GM18909 (cell line): ENCODE measurements around the gene CDT1.

Experiments
- ATAC-seq: cut with Tn5 transposase; IDR thresholded peaks from one replicate; pipeline ENCODE4 v1.9.1; 2021; ENCODE audit warnings: mild to moderate bottlenecking; ENCODE audit not compliant: unreplicated experiment, poor library complexity

CDT1 gene

DNA sequence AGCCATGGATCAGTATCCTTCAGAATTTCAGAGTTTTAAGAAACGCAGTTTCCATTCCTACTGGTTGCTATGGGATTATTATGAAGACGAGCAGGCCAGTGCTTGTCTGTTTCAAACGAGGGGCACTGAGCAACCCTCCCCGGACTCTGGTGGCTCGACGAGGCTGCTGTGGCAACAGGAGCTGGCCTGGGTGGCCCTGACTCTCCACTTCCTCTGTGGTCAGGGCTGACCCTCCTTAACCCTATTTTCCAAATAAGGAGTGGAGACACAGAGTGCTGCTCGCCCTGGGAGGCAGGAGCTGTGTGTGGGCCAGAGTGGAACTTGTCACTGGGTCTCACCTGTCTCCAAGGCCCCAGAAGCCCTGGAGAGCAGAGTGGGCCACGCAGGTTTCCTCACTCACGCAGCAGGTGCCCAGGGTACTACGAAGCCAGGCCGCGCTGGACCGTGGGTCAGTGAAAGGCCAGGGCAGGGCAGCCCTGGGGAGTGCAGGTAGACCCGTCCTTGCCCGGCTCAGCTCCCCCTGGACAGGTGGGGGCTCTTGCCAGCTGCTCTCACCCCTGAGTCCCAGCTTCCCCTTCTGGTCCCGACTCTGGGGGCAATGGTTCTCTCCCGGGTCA, 49.8 kb downstream of the CDT1 start:
- no peak for ATAC-seq

DNA sequence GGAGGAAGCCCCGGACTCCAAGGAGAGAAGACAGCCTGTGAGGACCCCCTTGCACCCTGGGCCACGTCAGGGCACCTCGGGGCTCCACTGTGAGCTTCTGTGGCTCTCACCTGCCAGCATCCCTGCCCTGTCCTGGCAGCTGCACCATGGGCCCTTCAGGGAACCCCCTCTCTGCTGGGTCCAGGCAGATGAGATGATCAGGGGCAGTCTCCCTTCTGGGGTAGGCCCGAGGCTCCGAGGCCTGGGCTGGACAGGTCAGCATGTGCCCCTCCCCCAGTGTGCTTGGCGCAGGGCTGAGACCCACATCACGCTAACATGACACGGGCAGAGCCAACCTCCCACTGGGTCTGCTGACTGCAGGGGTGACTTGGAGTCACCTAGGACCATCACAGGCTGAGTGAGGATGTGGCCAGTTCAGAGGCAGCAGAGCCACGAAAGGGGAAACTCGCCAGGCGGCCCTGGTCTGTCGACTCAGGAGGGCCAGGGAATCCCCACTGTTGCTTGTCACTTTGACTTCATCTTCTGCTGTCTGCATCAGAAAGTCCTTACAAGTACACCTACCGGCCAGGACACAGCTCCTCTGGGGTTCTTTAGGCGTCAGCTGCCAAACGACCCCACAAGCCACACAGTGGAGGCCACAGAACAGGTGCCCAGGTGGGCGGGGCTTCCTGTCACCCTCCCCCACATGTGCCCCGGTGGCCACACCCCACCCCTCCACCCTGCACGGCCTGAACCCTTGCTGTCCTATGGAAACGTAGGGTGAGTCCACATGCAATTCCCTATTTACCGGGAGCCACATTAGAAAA, 50.9 kb downstream of the CDT1 start:
- no peak for ATAC-seq

DNA sequence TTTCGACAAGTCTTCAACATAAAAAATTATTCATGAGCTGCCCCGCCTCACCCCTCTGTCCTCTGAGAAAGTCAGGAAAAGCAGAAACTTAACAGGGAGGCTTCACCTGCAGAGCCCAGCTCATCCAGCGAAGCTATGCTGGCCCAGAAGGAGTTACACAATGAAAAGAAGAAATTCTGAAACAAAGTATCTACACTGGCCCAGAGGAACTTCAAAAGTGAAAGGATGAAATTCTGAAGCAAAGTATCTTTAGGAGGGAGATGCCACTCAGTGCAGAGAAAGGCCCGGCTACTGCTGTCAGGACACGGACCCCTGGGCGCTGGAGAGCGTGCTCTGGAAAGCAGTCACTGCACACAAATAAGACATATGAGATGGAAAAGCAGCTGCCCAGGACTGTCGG, 51.6 kb downstream of the CDT1 start:
- ATAC-seq: no peak

DNA sequence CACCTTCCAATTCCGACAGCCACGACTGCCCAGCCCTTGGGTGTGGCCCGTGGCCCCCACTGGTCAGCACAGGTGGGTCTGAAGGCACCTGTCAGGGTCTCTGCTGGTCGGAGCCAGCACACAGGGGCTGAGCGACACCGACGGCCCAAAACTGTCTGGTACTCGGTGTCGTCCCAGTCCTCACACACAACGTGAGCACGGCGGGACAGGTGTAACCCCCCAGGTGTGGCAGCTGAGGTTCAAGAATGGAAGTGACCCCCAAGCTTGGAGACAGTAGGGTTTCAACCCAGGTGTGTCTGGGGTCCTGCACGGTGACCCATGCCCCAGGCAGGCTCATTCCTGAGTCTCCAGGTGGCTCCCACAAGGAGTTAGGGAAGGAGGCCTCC, 52.1 kb downstream of the CDT1 start:
- no peak for ATAC-seq

DNA sequence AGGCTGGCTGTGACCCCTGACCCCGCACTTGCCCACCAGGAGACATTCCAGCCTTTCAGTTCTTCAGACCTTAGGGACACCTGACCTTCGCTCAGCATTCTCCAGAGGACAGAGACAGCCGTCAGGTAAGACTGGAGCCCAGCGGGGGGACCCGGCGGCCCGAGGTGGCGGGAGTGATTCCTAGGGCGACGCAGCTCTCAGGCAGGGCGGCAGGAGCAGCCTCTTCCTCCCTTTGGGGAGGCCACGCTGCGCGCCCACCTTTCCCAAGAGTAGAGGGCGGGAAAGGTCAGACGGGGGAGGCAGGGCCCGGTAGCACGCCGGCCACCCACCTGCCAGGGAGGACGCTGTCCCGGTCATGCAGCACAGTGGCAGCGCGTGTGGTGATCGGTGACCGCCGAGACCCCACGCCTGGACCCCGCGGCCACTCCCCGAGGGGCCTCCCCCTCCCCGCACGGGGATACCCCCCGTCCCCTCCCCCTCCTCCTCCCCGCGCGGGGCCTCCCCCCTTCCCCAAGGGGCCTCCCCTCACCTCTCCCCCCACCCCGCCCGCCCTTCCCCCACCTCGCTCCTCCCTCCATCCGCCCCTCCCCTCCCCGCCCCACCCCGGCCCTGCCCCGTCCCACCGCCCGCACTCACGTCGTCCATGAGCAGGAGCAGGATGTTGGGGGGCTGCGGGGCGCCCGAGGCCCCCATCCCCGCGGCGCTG, 52.7 kb downstream of the CDT1 start:
- ATAC-seq: no peak

DNA sequence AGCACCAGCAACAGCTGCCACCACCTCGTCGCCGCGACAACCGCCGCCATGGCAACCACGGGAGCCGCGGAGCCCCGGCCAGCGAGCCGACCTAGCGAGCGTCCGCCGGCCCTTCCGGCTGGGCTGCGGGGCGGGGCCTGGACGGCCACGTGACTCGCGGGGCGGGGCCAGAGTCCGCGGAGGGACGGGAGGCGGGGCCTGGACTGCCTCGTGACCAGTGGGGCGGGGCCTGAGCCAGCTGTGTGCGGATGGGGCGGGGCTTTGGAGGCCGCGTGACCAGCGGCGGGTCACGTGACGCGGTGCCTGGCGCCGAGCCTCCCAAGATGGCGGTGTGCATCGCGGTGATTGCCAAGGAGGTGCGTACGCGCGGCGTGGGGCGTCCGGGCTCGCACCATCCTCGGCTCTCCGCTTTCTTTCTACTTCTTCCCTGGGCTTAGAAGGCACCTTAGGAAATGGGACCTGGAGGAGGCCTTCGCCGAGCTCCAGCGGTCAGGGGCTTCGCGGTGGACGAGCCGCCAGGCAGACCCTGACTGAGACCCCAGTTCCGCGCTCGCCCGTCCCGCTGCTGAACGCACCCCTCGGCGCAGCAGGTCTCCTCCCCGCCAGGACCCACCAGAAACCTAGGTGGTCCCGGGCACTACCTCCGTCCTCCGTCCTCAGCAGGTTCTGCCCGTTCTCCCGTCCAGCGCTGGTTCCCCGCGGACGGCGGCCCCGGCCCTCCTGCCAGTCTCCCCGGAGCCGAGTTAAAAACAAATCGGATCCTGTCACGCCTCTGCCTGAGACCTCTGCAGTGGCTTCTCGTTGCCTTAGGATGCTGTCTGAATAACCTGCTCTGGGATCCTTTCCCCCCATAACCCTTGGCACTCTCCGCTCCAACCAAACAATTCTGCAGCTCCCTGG, 53.5 kb downstream of the CDT1 start, which contains the start of the genes GALNS and TRAPPC2L:
GALNS (minus strand) TSS at position 120 of the 900 bp plus-strand sequence; CDS start at position 50, 70 bp downstream.
TRAPPC2L (plus strand) TSS at position 300 of the 900 bp plus-strand sequence; CDS start at position 324, 24 bp downstream.
- ATAC-seq: peak; percentile 77

DNA sequence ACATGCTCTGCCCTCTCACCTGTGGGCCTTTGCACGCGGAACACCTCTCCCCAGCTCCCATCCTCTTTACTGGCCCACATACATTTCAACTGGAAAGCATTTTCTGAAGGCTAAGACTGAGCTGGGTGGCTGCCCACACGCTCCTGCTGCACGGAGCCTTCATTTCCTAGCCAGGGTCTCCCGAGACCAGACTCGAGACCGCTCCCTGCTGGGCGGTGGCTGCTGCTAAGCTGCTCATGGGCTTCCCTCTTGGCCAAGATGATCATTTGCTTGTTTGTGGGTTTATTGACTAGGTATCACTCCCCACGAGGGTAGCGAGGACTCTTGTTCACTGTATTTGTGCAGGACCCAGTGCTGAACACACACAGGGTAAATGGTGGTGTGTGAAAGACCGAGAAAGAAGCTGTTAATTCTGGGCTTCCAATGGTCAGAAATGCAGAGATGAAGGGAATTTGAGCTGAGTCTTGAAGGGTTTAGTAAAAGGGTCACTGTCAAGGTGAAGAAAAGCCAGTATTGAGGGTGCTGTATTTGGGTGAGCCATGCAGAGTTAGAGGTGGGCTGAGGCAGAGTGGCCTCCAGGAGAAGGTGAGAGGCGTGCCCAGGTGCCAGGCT, 54.2 kb downstream of the CDT1 start:
- ATAC-seq: peak; percentile 26
